ENCODE measurements around the gene DUOX1.

DUOX1 gene

GRCh38 chr15:45136378-45136764, 6.6 kb downstream of the DUOX1 start:
- in situ Hi-C loops (cut with HindIII; ENCODE audit: low sequenced_read_pairs), result no loop called here
- H3K4me3 ChIP-seq (ENCODE audit: low read depth, low read length), result no peak overlapping the region
- TF ChIP-seq CTCF (IDR thresholded peaks at IDR 0.05; ENCODE audit: low read depth, low read length), result peak; percentile 31
- DNase-seq (ENCODE audit: low read depth, low spot score), result no peak

DNA sequence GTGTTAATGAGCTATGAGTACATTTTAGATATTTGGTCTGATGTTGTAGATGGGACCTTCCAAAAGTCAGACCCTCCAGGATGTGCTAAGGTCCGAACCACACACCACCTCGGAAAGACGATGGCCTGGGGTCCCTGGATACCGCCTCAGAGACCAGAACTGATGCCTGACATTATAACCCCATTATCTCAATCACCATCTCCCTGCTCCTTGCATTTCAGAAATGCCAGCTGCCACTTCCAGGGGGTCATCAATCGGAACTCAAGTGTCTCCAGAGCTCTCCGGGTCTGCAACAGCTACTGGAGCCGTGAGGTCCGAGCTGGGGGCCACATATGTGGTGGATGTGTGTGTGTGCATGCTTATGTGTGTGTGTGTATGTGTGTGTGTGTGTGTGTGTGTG, 7.9 kb downstream of the DUOX1 start:
- no peak for TF ChIP-seq CTCF (IDR thresholded peaks at IDR 0.05; ENCODE audit: low read depth, low read length)
- in situ Hi-C loops (cut with HindIII; ENCODE audit: low sequenced_read_pairs), result no loop called here
- no peak for DNase-seq (ENCODE audit: low read depth, low spot score)
- H3K4me3 ChIP-seq (ENCODE audit: low read depth, low read length), result no peak overlapping the region

DNA sequence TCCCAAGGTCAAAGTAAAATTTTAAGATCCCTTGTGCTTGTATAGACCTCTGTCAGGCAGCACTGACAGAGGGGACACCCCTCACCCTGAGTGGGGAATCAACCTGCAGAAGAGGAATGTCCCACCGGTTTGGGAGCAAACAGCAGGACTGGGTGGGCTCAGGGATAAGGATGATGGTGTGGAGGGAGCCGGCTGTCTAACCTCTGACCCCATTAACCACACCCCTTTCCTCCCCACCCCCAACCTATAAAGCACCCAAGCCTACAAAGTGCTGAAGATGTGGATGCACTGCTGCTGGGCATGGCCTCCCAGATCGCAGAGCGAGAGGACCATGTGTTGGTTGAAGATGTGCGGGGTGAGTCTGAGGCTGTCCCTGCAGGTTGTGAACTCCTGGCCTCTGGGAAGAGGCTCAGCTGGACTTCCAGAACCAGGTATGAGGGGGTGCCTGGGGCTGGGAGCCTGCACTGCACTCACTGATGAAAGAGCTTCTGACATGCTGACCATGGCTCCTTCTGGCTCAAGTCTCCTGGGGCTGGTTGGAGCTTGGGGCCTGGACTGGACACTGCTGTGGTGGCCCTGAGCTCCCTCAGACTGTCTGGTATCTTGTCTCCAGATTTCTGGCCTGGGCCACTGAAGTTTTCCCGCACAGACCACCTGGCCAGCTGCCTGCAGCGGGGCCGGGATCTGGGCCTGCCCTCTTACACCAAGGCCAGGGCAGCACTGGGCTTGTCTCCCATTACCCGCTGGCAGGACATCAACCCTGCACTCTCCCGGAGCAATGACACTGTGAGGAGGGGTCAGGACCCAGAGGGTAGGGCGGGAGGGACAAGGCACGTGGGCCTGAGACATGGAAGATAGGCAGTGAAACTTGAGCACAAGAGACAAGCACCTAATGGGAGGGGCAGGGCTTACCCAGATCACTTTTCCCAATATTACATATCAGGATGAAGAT, 9.3 kb downstream of the DUOX1 start:
- in situ Hi-C loops (cut with HindIII; ENCODE audit: low sequenced_read_pairs), result no loop called here
- no peak overlapping the region for H3K4me3 ChIP-seq (ENCODE audit: low read depth, low read length)
- no peak for TF ChIP-seq CTCF (IDR thresholded peaks at IDR 0.05; ENCODE audit: low read depth, low read length)
- no peak for DNase-seq (ENCODE audit: low read depth, low spot score)

- no peak for DNase-seq (ENCODE audit: low read depth, low spot score)
- in situ Hi-C loops (cut with HindIII; ENCODE audit: low sequenced_read_pairs), result no loop called here
- no peak overlapping the region for H3K4me3 ChIP-seq (ENCODE audit: low read depth, low read length)
- no peak for TF ChIP-seq CTCF (IDR thresholded peaks at IDR 0.05; ENCODE audit: low read depth, low read length)
Observed at GRCh38 chr15:45139770-45140169, 10.0 kb downstream of the DUOX1 start.

DNA sequence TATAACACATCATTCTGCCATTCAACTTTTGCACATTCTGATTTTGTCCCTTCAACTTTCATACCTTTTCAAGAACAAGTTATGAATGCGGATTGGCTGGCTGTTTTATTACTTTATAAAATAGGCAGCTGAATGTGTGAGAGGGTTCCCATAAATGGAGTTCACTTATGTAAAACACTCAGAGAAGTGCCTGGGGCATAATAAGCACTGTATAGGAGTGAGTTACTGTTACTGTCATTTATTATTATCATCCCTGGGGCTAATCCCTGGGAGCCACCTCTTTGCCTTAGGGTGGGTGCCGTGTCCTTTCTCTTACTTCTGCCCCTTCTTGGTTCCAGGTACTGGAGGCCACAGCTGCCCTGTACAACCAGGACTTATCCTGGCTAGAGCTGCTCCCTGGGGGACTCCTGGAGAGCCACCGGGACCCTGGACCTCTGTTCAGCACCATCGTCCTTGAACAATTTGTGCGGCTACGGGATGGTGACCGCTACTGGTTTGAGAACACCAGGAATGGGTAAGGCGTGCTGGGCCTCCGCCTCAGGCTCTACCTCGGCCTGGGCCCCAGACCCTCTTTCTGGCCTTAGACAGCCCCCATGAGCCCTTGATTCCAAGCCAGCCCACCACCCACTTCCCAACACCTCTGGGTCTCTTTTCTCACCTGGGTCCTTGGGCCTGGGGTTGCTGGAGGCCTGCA, 10.9 kb downstream of the DUOX1 start:
- H3K4me3 ChIP-seq (ENCODE audit: low read depth, low read length), result no peak overlapping the region
- TF ChIP-seq CTCF (IDR thresholded peaks at IDR 0.05; ENCODE audit: low read depth, low read length), result no peak
- DNase-seq (ENCODE audit: low read depth, low spot score), result no peak
- in situ Hi-C loops (cut with HindIII; ENCODE audit: low sequenced_read_pairs), result no loop called here

DNA sequence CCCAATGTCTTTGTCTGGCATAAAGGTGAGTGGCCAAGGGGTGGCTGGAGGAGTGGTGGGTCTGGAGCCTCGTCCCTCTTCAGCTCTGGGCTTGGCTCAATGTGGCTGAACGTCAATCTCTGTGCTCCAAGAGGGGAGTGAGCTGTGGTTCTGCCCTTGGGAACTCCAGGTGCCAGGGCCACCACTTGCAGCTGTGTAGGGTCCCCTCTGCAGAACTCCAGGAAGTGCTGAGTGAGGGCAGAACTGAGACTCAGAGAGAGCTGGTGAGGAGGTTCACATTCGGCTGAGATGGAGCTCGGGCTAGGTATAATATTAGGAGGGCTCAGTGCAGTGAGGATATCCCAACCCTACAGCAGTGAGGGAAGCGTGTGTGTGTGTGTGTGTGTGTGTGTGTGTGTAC, 11.6 kb downstream of the DUOX1 start:
- no peak for TF ChIP-seq CTCF (IDR thresholded peaks at IDR 0.05; ENCODE audit: low read depth, low read length)
- in situ Hi-C loops (cut with HindIII; ENCODE audit: low sequenced_read_pairs), result no loop called here
- no peak overlapping the region for H3K4me3 ChIP-seq (ENCODE audit: low read depth, low read length)
- DNase-seq (ENCODE audit: low read depth, low spot score), result no peak

All from astrocyte of the spinal cord (primary cell).